HepG2 (cell line): ENCODE results near the gene PDGFD. TPM values are rescaled to one million over a fixed set of nuclear protein-coding genes. Genes with fewer than 3 reads are reported as not detected.

Experiments used
- ATAC-seq: fragments of 200-7000 bp; cut with Tn5 transposase; 3 replicates; pipeline ENCODE4 v1.9.1; 2020; ENCODE audit warnings: mild to moderate bottlenecking, moderate library complexity
- BruUV-seq: library from RNA; stranded (reverse); fragments of 400-500 nt; replicated peaks from 2 replicates; lab custom pipeline; 2021; lab: Mats Ljungman, UMichigan
- CTCF ChIA-PET: fragments of 300-600 bp; formaldehyde crosslinking; extraction: SDS; loops from one replicate; lab custom pipeline; 2021; ENCODE audit warnings: low total read pairs, inconsistent platforms, low intra/inter-chr PET ratio; lab: Yijun Ruan, JAX
- POLR2A ChIA-PET: fragments of 350-600 bp; sonication (Branson Sonifier 250); formaldehyde crosslinking; loops from one replicate; lab custom pipeline; 2020; ENCODE audit warnings: antibody characterized with exemption, inconsistent platforms; lab: Yijun Ruan, JAX
- DNase-seq: peaks from one replicate; pipeline ENCODE4 v3.0.0-alpha.2; 2015; ENCODE audit warnings: low spot score
- FAIRE-seq: peaks from 3 replicates; lab custom pipeline; 2011; peaks lifted over from hg19 to GRCh38; lab: Jason Lieb, UNC
- H2AFZ ChIP-seq: one replicate; pipeline ENCODE4 v1.6.1; 2011; ENCODE audit warnings: low read length, inconsistent platforms
- H3K27ac ChIP-seq: fragments of 300-600 bp; 3 replicates; pipeline ENCODE4 v1.8.0; 2011; ENCODE audit warnings: mixed run types, mild to moderate bottlenecking, mixed read lengths, low read length, inconsistent platforms; ENCODE audit not compliant: insufficient read depth; ENCODE audit errors: extremely low read length
- H3K27me3 ChIP-seq, 2 experiments: fragments of 200-600 bp in 1 of 2; 2 replicates in 1 of 2; 3 replicates in 1 of 2; pipeline versions ENCODE4 v1.6.0 to v1.8.0; 2011; ENCODE audit warnings: low read length in 2 of 2, mild to moderate bottlenecking in 2 of 2, moderate library complexity in 2 of 2, inconsistent platforms in 1 of 2; ENCODE audit not compliant: insufficient read depth in 2 of 2, control insufficient read depth in 1 of 2
- H3K36me3 ChIP-seq, 2 experiments: fragments of 200-600 bp in 1 of 2; replicated peaks in 1 of 2; 2 replicates in 1 of 2; 3 replicates in 1 of 2; pipeline versions ENCODE4 v1.5.1 to v1.8.0; 2011; ENCODE audit warnings: low read length in 2 of 2, inconsistent platforms in 1 of 2; ENCODE audit not compliant: insufficient read depth in 2 of 2, control insufficient read depth in 1 of 2
- H3K4me1 ChIP-seq: 2 replicates; pipeline ENCODE4 v1.5.1; 2012; ENCODE audit warnings: low read length, inconsistent platforms; ENCODE audit not compliant: insufficient read depth
- H3K4me2 ChIP-seq: 2 replicates; pipeline ENCODE4 v1.6.0; 2011; ENCODE audit warnings: low read depth, low read length, inconsistent platforms
- H3K4me3 ChIP-seq, 3 experiments: fragments of 200-600 bp in 1 of 3; sonication (generic), shearing (Covaris generic) in 1 of 3; replicated peaks in 1 of 3; 2 replicates each; pipeline ENCODE4 v1.5.1; 2011 to 2016; ENCODE audit warnings: low read length in 3 of 3, inconsistent platforms in 2 of 3, low read depth in 2 of 3, mild to moderate bottlenecking in 2 of 3, control low read depth in 1 of 3, mixed read lengths in 1 of 3; ENCODE audit not compliant: insufficient read depth in 1 of 3
- H3K79me2 ChIP-seq: one replicate; pipeline ENCODE4 v1.6.1; 2011; ENCODE audit warnings: low read length, inconsistent platforms; ENCODE audit not compliant: insufficient read depth
- H3K9ac ChIP-seq: 2 replicates; pipeline ENCODE4 v1.6.0; 2011; ENCODE audit warnings: mild to moderate bottlenecking, low read depth, low read length, inconsistent platforms; ENCODE audit not compliant: insufficient read depth
- H3K9me3 ChIP-seq: 2 replicates; pipeline ENCODE4 v1.5.1; 2012; ENCODE audit warnings: mild to moderate bottlenecking, low read length
- H4K20me1 ChIP-seq: 2 replicates; pipeline ENCODE4 v1.6.0; 2011; ENCODE audit warnings: inconsistent platforms, mild to moderate bottlenecking, low read length, moderate library complexity; ENCODE audit not compliant: insufficient read depth
- ADNP ChIP-seq: sonication (generic); formaldehyde crosslinking; IDR thresholded peaks from 2 replicates; pipeline ENCODE4 v1.4.0; 2020; ENCODE audit warnings: missing genetic modification reagents
- CEBPB ChIP-seq: IDR thresholded peaks from 2 replicates; pipeline ENCODE4 v1.6.1; 2011; ENCODE audit warnings: low read depth, low read length, improper control_type of control experiment, borderline replicate concordance
- NFE2L2 ChIP-seq: fragments of 150-350 bp; IDR thresholded peaks from 2 replicates; pipeline ENCODE4 v1.6.1; 2014; ENCODE audit warnings: low read length
- PAX8 ChIP-seq: sonication (generic); formaldehyde crosslinking; IDR thresholded peaks from 2 replicates; pipeline ENCODE4 v1.8.0; 2022; ENCODE audit warnings: mild to moderate bottlenecking, missing genetic modification reagents, borderline replicate concordance
- RXRB ChIP-seq: IDR thresholded peaks from 2 replicates; pipeline ENCODE4 v1.6.1; 2016; ENCODE audit warnings: borderline replicate concordance, missing genetic modification reagents, missing compliant biosample characterization
- ZBTB20 ChIP-seq: sonication (generic); formaldehyde crosslinking; IDR thresholded peaks from 2 replicates; pipeline ENCODE4 v1.8.1; 2023; ENCODE audit warnings: missing genetic modification reagents, low read depth, mild to moderate bottlenecking, borderline replicate concordance
- ZNF484 ChIP-seq: sonication (generic); formaldehyde crosslinking; IDR thresholded peaks from 2 replicates; pipeline ENCODE4 v1.5.1; 2020; ENCODE audit warnings: mild to moderate bottlenecking, low read depth, missing genetic modification reagents, borderline replicate concordance
- ZNF562 ChIP-seq: sonication (generic); formaldehyde crosslinking; IDR thresholded peaks from 2 replicates; pipeline ENCODE4 v1.8.0; 2022; ENCODE audit warnings: missing genetic modification reagents, borderline replicate concordance
- ZNF572 ChIP-seq: sonication (generic); formaldehyde crosslinking; IDR thresholded peaks from 2 replicates; pipeline ENCODE4 v1.5.1; 2020; ENCODE audit warnings: mild to moderate bottlenecking, missing genetic modification reagents
- ZSCAN20 ChIP-seq: sonication (generic); formaldehyde crosslinking; IDR thresholded peaks from 2 replicates; pipeline ENCODE4 v1.4.0; 2020; ENCODE audit warnings: missing genetic modification reagents, mild to moderate bottlenecking, borderline replicate concordance
- WGBS: methylation state at CpG from one replicate; pipeline ENCODE4 v1.1.6; 2017; ENCODE audit warnings: low lambda C conversion rate; 5-methylcytosine and 5-hydroxymethylcytosine counted together
- in situ Hi-C: cut with HindIII; loops from 2 replicates; pipeline ENCODE4 v1.10.0; 2017; ENCODE audit warnings: low pct_unique_long_range_greater_than_20kb; ENCODE audit not compliant: extremely low pct_ligation_motif_present
- intact Hi-C: fragments of 100-400 bp; cut with micrococcal nuclease; formaldehyde crosslinking; loops from one replicate; pipeline ENCODE4 v1.10.0; 2022; ENCODE audit not compliant: unreplicated experiment
- polyA plus RNA-seq, 8 experiments: library from polyadenylated mRNA; depleted of rRNA in 3 of 8; stranded (reverse) in 7 of 8; unstranded in 1 of 8; fragments of >200 nt; fragmentation: Illumina TruSeq in 4 of 8; extraction: Trizol in 4 of 8; gene quantifications; 2 replicates each; pipeline versions ENCODE4 v1.2.1 to v1.2.3, GENCODE V29; 2011 to 2016; ENCODE audit warnings: low read depth in 4 of 8, missing spikeins in 1 of 8, mixed read lengths in 1 of 8; ENCODE audit not compliant: insufficient read depth in 1 of 8
- total RNA-seq, 5 experiments: library from RNA; depleted of rRNA; stranded (reverse); fragments of >200 nt; fragmentation: Illumina TruSeq; extraction: Trizol; gene quantifications; 2 replicates each; pipeline ENCODE4 v1.2.3, GENCODE V29; 2016; ENCODE audit warnings: low read depth in 1 of 5
- TF ChIP-seq, protein P1 (sequence below): sonication (generic); formaldehyde crosslinking; IDR thresholded peaks from 2 replicates; pipeline ENCODE4 v1.8.1; 2023; ENCODE audit warnings: mild to moderate bottlenecking, missing genetic modification reagents

Gene PDGFD
- total and polyA plus RNA-seq, 2 of the 13 experiments (the other 11 are each of a cell fraction or from before 2014, with no cell fraction given), result 0.09 to 0.29 TPM

DNA sequence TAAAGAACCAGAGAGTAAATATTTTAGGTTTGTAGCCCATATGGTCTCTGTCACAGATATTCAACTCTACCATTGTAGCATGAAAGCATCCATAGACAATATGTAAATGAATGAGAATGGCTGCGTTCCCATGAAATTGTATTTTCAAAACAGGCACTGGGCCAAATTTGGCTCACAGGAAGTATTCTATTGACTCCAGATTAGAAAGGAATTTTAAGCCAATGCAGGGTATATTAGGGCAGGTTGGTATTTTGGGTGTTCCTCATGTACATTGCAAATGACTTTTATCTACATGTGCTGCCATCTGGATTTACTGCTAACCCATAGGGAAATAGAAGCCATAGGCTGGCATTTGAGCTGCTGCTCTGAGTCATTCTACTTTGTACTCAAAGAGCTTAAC, 35.1 kb upstream of the PDGFD start (continued):
- no peak for TF ChIP-seq NFE2L2
- TF ChIP-seq ZNF484 (CRISPR knock-in tag), result no peak
- TF ChIP-seq ZSCAN20, result no peak
- no peak for TF ChIP-seq PAX8 (CRISPR knock-in tag)
- TF ChIP-seq RXRB (CRISPR knock-in tag), result no peak
- TF ChIP-seq ADNP (CRISPR knock-in tag), result no peak
- TF ChIP-seq ZBTB20, result no peak
- TF ChIP-seq, all 625 proteins: peak for 0

- CTCF ChIA-PET, result no interaction called here
- H3K4me3 ChIP-seq, result no peak overlapping the region
- no peaks in the 10 kb centered on the region for H4K20me1 ChIP-seq
- H3K79me2 ChIP-seq, result no peaks in the 10 kb centered on the region
- H3K4me2 ChIP-seq, result no peak overlapping the region
- in situ Hi-C loops, result no loop called here
- no peaks in the 10 kb centered on the region for H3K36me3 ChIP-seq
- 6% methylated on average over 2 of the region's 2 CpGs for WGBS
- H3K27ac ChIP-seq, result no peak overlapping the region
- H3K27me3 ChIP-seq, result no peaks in the 10 kb centered on the region
- no peaks in the 10 kb centered on the region for H3K4me1 ChIP-seq
- TF ChIP-seq CEBPB, result peak; percentile 86
- TF ChIP-seq, protein P1, sequence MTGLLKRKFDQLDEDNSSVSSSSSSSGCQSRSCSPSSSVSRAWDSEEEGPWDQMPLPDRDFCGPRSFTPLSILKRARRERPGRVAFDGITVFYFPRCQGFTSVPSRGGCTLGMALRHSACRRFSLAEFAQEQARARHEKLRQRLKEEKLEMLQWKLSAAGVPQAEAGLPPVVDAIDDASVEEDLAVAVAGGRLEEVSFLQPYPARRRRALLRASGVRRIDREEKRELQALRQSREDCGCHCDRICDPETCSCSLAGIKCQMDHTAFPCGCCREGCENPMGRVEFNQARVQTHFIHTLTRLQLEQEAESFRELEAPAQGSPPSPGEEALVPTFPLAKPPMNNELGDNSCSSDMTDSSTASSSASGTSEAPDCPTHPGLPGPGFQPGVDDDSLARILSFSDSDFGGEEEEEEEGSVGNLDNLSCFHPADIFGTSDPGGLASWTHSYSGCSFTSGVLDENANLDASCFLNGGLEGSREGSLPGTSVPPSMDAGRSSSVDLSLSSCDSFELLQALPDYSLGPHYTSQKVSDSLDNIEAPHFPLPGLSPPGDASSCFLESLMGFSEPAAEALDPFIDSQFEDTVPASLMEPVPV (CRISPR knock-in tag), result no peak
- no peak for TF ChIP-seq ZNF562 (CRISPR knock-in tag)
- no peak for TF ChIP-seq ZNF572 (CRISPR knock-in tag)
- BruUV-seq, result no TSS peak
- no peak overlapping the region for H2AFZ ChIP-seq
- POLR2A ChIA-PET, result no interaction called here
- ATAC-seq, result no peak
- H3K9ac ChIP-seq, result no peak overlapping the region
- H3K9me3 ChIP-seq, result peaks cover 12% of the 10 kb centered on the region
- FAIRE-seq, result no peak
- no peak for DNase-seq
- intact Hi-C loops, result no loop called here
Observed at GRCh38 chr11:104198576-104198975, 34.6 kb upstream of the PDGFD start.
